HG02798 (cell line): ENCODE measurements around the gene DGKI.

Source experiments
- ATAC-seq: cut with Tn5 transposase; IDR thresholded peaks from one replicate; pipeline ENCODE4 v1.9.1; 2021; ENCODE audit warnings: mild to moderate bottlenecking; ENCODE audit not compliant: unreplicated experiment, poor library complexity

DGKI gene

GRCh38 chr7:137633133-137633532 lies 213.6 kb downstream of the DGKI start:
- no peak for ATAC-seq

GRCh38 chr7:137628216-137628615 lies 218.6 kb downstream of the DGKI start:
- ATAC-seq = no peak

- peak; percentile 78 for ATAC-seq
These were observed 220.2 kb downstream of the DGKI start for GRCh38 chr7:137626469-137627067.

GRCh38 chr7:137625197-137625596 lies 221.6 kb downstream of the DGKI start:
- no peak for ATAC-seq

GRCh38 chr7:137619181-137619580 lies 227.6 kb downstream of the DGKI start:
- no peak for ATAC-seq

- ATAC-seq = no peak
These were observed 228.0 kb downstream of the DGKI start for GRCh38 chr7:137618748-137619147.

GRCh38 chr7:137613006-137613525 lies 233.7 kb downstream of the DGKI start:
- ATAC-seq = no peak

GRCh38 chr7:137611606-137612005 lies 235.2 kb downstream of the DGKI start:
- no peak for ATAC-seq

- ATAC-seq = no peak
These were observed 237.3 kb downstream of the DGKI start for GRCh38 chr7:137609500-137609899.

- ATAC-seq = no peak
These were observed 240.6 kb downstream of the DGKI start for GRCh38 chr7:137606061-137606674.

- ATAC-seq = no peak
These were observed 243.7 kb downstream of the DGKI start for GRCh38 chr7:137603043-137603442.

- no peak for ATAC-seq
These were observed 245.1 kb downstream of the DGKI start for GRCh38 chr7:137601642-137602041.

GRCh38 chr7:137597856-137598255 lies 248.9 kb downstream of the DGKI start:
- ATAC-seq = no peak

GRCh38 chr7:137593115-137593711 lies 253.6 kb downstream of the DGKI start:
- ATAC-seq = no peak

- ATAC-seq = peak; percentile 69
These were observed 254.4 kb downstream of the DGKI start for GRCh38 chr7:137592232-137592896.

GRCh38 chr7:137591421-137591837 lies 255.3 kb downstream of the DGKI start:
- ATAC-seq = no peak

- no peak for ATAC-seq
These were observed 255.9 kb downstream of the DGKI start for GRCh38 chr7:137590756-137591305.

GRCh38 chr7:137590071-137590755 lies 256.6 kb downstream of the DGKI start:
- no peak for ATAC-seq

- no peak for ATAC-seq
These were observed 259.4 kb downstream of the DGKI start for GRCh38 chr7:137587326-137587725.

- no peak for ATAC-seq
These were observed 261.2 kb downstream of the DGKI start for GRCh38 chr7:137585591-137585990.
